Measurements from ENCODE around the gene PTPRE.
A peak's percentile ranks its signal among the peaks of the same experiment; 100 is the strongest.

The PTPRE gene

DNA sequence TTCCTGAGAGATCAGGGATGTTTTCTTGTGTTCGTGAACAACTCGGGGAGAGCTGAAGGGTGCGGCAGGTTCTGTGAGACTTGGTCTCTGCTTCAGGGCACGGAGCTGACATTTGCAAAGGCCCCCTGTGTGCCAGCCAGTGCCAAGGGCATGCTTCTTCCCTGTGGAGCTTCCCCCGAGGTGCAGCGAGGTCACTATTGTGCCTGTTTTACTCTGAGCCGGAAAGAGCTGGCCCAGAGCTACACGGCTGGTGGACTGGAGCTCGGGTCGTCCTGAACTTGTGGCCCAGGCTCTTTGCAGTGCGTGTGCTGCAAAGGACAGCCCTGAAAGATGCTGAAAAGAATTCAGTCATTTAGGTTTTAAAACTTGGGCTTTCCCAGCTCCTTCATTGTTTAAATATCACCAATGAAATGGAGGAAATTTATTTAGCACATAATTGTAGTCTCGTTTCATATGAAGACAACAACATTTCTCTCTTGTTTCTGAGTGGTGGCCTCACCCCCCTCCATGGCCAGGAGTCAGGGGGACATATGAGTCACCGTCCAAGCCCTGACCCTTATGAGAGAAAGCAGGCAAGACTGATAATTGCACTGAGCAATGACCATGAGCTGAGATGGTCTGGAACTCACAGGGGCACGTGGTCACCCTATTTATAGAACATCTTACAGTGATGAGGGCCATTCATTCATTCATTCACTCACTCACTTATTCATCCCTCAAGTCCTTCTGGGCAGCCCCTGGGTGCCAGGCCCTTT is 102.6 kb downstream of the PTPRE start:
- Histone ChIP-seq H3K36me3 (ENCODE audit: insufficient read depth, insufficient read length, low read length) (no peaks in the 10 kb centered on the region), H3K27me3 (ENCODE audit: insufficient read depth, insufficient read length) (peaks cover 11% of the 10 kb centered on the region), H3K4me1 (ENCODE audit: insufficient read depth, insufficient read length) (peaks cover 3% of the 10 kb centered on the region), H3K4me3 (ENCODE audit: insufficient read length, low read depth) (no peak overlapping the region), H3K9ac (ENCODE audit: insufficient read length, low read depth) (no peak overlapping the region), H3K9me3 (ENCODE audit: insufficient read depth, low read length) (no peaks in the 10 kb centered on the region)
- TF ChIP-seq ZNF274 (IDR thresholded peaks at IDR 0.05; ENCODE audit: low read depth, low read length), result no peak
- no peak for TF ChIP-seq SUZ12 (IDR thresholded peaks at IDR 0.05; ENCODE audit: extremely low read depth, insufficient read depth, insufficient read length)
- no peak for TF ChIP-seq YY1 (IDR thresholded peaks at IDR 0.05; ENCODE audit: insufficient read depth, insufficient read length)
- DNase-seq (ENCODE audit: low read depth, low spot score), result no peak

DNA sequence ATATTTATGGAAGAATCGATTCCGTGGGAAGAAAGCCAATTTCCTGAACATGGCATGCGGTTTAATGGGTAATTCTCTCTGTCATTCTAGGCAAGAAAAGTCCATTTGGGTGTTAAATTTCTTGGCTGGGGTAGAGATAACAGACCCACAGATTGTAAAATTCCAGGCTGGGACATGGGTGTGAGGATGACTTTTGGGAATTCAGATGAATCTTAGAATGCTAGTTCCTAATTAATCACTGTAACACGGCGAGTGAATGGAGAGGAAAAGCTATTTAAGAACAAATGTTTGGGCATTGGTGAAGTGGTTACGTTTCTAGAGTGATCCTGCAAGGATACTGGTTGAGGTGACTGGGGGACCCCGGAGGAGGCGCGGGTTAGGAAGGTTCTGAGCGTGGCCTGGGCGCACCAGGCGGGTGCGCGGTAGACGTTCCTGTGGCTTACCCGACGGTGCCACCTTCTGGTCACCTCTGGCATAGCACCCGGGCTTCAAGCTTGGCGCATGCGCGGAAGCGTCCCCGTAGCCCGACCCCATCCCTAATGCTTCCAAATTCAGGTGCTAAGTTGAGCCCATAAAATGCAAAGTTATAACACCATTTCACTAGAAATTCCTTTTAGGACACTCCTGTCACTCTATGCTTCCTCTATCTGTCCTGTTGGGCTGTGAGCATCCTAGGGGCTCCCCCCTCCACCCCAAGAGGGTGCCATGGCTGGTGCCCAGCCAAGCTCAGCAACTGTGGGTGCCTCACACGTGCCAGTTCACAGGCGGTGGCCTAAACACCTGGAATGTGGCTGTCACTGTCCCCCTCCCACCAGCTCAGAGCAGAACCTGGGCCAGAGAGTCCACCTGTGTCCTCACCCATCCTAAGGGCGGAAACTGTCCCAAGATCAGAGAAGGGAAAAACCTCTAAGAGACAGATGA is 104.4 kb downstream of the PTPRE start:
- Histone ChIP-seq H3K4me1 (ENCODE audit: insufficient read depth, insufficient read length) (peaks cover 3% of the 10 kb centered on the region), H3K36me3 (ENCODE audit: insufficient read depth, insufficient read length, low read length) (no peaks in the 10 kb centered on the region), H3K9ac (ENCODE audit: insufficient read length, low read depth) (peak overlapping the region; percentile 26), H3K4me3 (ENCODE audit: insufficient read length, low read depth) (no peak overlapping the region), H3K9me3 (ENCODE audit: insufficient read depth, low read length) (no peaks in the 10 kb centered on the region), H3K27me3 (ENCODE audit: insufficient read depth, insufficient read length) (peaks cover 11% of the 10 kb centered on the region)
- no peak for TF ChIP-seq YY1 (IDR thresholded peaks at IDR 0.05; ENCODE audit: insufficient read depth, insufficient read length)
- no peak for TF ChIP-seq SUZ12 (IDR thresholded peaks at IDR 0.05; ENCODE audit: extremely low read depth, insufficient read depth, insufficient read length)
- no peak for TF ChIP-seq ZNF274 (IDR thresholded peaks at IDR 0.05; ENCODE audit: low read depth, low read length)
- peak; percentile 40 for DNase-seq (ENCODE audit: low read depth, low spot score)

DNA sequence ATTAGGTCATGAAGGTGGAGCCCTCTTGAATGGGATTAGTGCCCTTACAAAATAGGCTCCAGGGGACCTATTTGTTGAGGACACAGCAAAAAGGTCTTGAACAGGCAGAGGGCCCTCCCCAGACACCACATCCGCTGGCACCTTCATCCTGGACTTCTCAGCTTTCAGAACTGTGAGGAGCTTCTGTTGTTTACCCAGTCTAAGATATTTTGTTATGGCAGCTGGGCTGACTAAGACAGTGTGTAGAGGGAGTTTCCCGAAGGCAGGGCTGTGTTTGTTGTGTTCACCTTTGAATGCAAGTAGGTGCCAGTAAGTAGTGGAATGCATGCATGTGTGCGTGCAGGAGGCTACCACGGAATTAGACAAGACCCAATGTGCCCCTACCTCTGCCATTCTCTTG is 106.7 kb downstream of the PTPRE start:
- no peak for DNase-seq (ENCODE audit: low read depth, low spot score)
- H3K4me1 ChIP-seq (ENCODE audit: insufficient read depth, insufficient read length), result peaks cover 3% of the 10 kb centered on the region
- TF ChIP-seq ZNF274 (IDR thresholded peaks at IDR 0.05; ENCODE audit: low read depth, low read length) (no peak), YY1 (IDR thresholded peaks at IDR 0.05; ENCODE audit: insufficient read depth, insufficient read length) (no peak), SUZ12 (IDR thresholded peaks at IDR 0.05; ENCODE audit: extremely low read depth, insufficient read depth, insufficient read length) (no peak)
- H3K36me3 ChIP-seq (ENCODE audit: insufficient read depth, insufficient read length, low read length), result no peaks in the 10 kb centered on the region
- no peak overlapping the region for H3K4me3 ChIP-seq (ENCODE audit: insufficient read length, low read depth)
- no peaks in the 10 kb centered on the region for H3K9me3 ChIP-seq (ENCODE audit: insufficient read depth, low read length)
- no peak overlapping the region for H3K9ac ChIP-seq (ENCODE audit: insufficient read length, low read depth)
- H3K27me3 ChIP-seq (ENCODE audit: insufficient read depth, insufficient read length), result peaks cover 11% of the 10 kb centered on the region

DNA sequence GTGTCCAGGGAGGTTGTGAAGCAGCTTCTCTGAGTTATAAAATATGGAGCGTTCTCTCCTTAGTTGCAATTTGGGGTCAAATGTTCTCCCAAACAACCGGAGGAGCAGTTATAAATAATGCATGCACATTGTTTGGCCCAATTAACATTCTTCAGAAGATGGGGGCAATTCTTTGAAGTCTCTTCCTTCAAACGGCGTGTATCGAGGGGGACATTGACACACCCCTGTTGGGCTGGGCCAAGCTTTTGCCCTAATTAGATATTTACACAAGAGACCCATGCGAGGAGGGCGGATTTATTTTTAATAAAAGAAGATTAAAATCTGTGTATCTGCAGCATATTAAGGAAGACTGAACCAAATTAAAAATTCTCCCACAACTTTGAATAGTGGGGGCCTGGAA is 107.3 kb downstream of the PTPRE start:
- H3K4me3 ChIP-seq (ENCODE audit: insufficient read length, low read depth), result no peak overlapping the region

DNA sequence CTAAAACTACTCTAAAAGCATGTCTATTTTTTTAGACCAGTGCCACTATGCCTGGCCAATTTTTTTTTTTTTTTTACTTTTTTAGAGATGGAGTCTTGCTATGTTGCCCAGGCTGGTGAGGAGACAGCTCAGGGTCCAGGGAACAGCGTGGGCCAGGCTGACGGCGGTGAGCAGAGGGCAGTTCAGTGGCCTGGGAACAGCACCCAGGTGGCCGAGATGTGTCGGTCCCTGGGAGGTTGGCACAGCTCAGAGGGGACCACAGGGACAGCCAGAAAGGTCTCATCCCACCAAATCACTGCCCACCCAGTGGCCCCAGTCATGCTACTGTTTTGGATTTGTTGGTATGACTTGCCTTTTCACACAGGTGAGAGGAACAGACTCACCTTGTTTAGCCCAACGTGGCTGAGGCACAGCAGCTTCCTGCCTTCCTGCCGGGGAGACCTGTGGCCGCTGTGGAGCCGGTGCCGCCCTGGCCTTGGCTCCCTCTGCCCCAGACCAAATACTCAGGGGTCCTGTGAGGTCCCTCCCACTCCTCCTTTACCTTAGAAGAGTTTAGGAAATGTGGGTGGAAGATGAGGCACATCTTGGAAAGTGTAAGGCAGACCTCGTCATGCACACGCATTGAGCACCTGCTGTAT is 109.6 kb downstream of the PTPRE start:
- no peaks in the 10 kb centered on the region for H3K27me3 ChIP-seq (ENCODE audit: insufficient read depth, insufficient read length)
- no peaks in the 10 kb centered on the region for H3K9me3 ChIP-seq (ENCODE audit: insufficient read depth, low read length)
- DNase-seq (ENCODE audit: low read depth, low spot score), result no peak
- H3K9ac ChIP-seq (ENCODE audit: insufficient read length, low read depth), result no peak overlapping the region
- H3K4me3 ChIP-seq (ENCODE audit: insufficient read length, low read depth), result no peak overlapping the region
- H3K36me3 ChIP-seq (ENCODE audit: insufficient read depth, insufficient read length, low read length), result no peaks in the 10 kb centered on the region
- H3K4me1 ChIP-seq (ENCODE audit: insufficient read depth, insufficient read length), result peaks cover 3% of the 10 kb centered on the region
- TF ChIP-seq YY1 (IDR thresholded peaks at IDR 0.05; ENCODE audit: insufficient read depth, insufficient read length) (no peak), SUZ12 (IDR thresholded peaks at IDR 0.05; ENCODE audit: extremely low read depth, insufficient read depth, insufficient read length) (no peak), ZNF274 (IDR thresholded peaks at IDR 0.05; ENCODE audit: low read depth, low read length) (no peak)

More for the DNA sequence above, 107.3 kb downstream of the PTPRE start:
- no peaks in the 10 kb centered on the region for H3K9me3 ChIP-seq (ENCODE audit: insufficient read depth, low read length)
- H3K9ac ChIP-seq (ENCODE audit: insufficient read length, low read depth), result no peak overlapping the region
- peaks cover 11% of the 10 kb centered on the region for H3K27me3 ChIP-seq (ENCODE audit: insufficient read depth, insufficient read length)
- peaks cover 3% of the 10 kb centered on the region for H3K4me1 ChIP-seq (ENCODE audit: insufficient read depth, insufficient read length)
- no peaks in the 10 kb centered on the region for H3K36me3 ChIP-seq (ENCODE audit: insufficient read depth, insufficient read length, low read length)
- DNase-seq (ENCODE audit: low read depth, low spot score), result no peak
- TF ChIP-seq YY1 (IDR thresholded peaks at IDR 0.05; ENCODE audit: insufficient read depth, insufficient read length) (no peak), SUZ12 (IDR thresholded peaks at IDR 0.05; ENCODE audit: extremely low read depth, insufficient read depth, insufficient read length) (no peak)

DNA sequence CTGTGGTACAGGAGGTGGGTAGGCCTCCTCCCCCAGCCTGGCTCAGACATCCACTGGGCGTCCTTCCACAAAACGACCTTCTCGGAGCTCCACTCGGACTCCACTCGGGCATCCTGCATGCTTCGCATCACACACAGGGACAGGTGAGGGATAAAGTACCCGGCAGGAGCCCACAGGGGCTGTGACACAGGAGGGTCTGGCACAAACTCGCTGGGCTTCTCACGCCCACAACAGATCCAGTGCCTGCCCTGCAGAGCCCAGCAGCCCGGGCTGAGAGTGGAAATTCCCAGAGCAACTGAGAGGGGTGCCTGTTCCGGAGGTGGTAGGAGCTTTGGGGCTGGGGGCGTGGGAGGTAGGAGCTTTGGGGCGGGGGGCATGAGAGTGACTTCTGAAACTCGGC is 110.9 kb downstream of the PTPRE start:
- no peak overlapping the region for H3K9ac ChIP-seq (ENCODE audit: insufficient read length, low read depth)
- no peak for DNase-seq (ENCODE audit: low read depth, low spot score)
- no peaks in the 10 kb centered on the region for H3K27me3 ChIP-seq (ENCODE audit: insufficient read depth, insufficient read length)
- no peaks in the 10 kb centered on the region for H3K9me3 ChIP-seq (ENCODE audit: insufficient read depth, low read length)
- TF ChIP-seq ZNF274 (IDR thresholded peaks at IDR 0.05; ENCODE audit: low read depth, low read length), result no peak
- no peak for TF ChIP-seq SUZ12 (IDR thresholded peaks at IDR 0.05; ENCODE audit: extremely low read depth, insufficient read depth, insufficient read length)
- no peak for TF ChIP-seq YY1 (IDR thresholded peaks at IDR 0.05; ENCODE audit: insufficient read depth, insufficient read length)
- H3K36me3 ChIP-seq (ENCODE audit: insufficient read depth, insufficient read length, low read length), result no peaks in the 10 kb centered on the region
- no peak overlapping the region for H3K4me3 ChIP-seq (ENCODE audit: insufficient read length, low read depth)
- H3K4me1 ChIP-seq (ENCODE audit: insufficient read depth, insufficient read length), result peaks cover 3% of the 10 kb centered on the region
